Activated CD4-positive, alpha-beta T cell treated with anti-CD3 and anti-CD28 coated beads, Interleukin-2, amount 50 U/mL, for 24 hours (primary cell): Measurements from ENCODE around the gene CPHXL2.
A peak's percentile ranks its signal among the peaks of the same experiment; 100 is the strongest.

Experiments used
- DNase-seq, 2 donors: peaks; one replicate each; pipeline ENCODE4 v3.0.0-alpha.2; 2020; ENCODE audit warnings: low read depth in 1 of 2, low spot score in 1 of 2

CPHXL2 gene

GRCh38 chr16:75676909-75677308, at the start of gene CPHXL2:
Gene CPHXL2 (minus strand): TSS chr16:75677009. CDS start chr16:75676999, 10 bp downstream.
- no peak for DNase-seq

GRCh38 chr16:75726390-75726789, 49.6 kb upstream of the CPHXL2 start, which contains the start of gene CPHXL:
Gene CPHXL (minus strand): TSS chr16:75726490. CDS start chr16:75726442, 48 bp downstream.
- no peak for DNase-seq

GRCh38 chr16:75718452-75718851, 41.6 kb upstream of the CPHXL2 start:
- no peak for DNase-seq

- no peak for DNase-seq
These were observed 37.9 kb upstream of the CPHXL2 start for GRCh38 chr16:75714661-75715060.

- DNase-seq: no peak
These were observed 33.5 kb upstream of the CPHXL2 start for GRCh38 chr16:75710344-75710743.

- DNase-seq: no peak
These were observed 26.5 kb upstream of the CPHXL2 start for GRCh38 chr16:75703306-75703705.

GRCh38 chr16:75702242-75702641, 25.4 kb upstream of the CPHXL2 start:
- no peak for DNase-seq

- DNase-seq: no peak
These were observed 24.6 kb upstream of the CPHXL2 start, which contains the start of gene DUXB for GRCh38 chr16:75701361-75701760. Gene DUXB (minus strand): TSS chr16:75701461. CDS start chr16:75701418, 43 bp downstream.

GRCh38 chr16:75697571-75697970, 20.8 kb upstream of the CPHXL2 start:
- no peak for DNase-seq

GRCh38 chr16:75695708-75696107, 18.9 kb upstream of the CPHXL2 start:
- DNase-seq: no peak

- no peak for DNase-seq
These were observed 10.6 kb upstream of the CPHXL2 start for GRCh38 chr16:75687361-75687760.

- no peak for DNase-seq
These were observed 5.5 kb upstream of the CPHXL2 start for GRCh38 chr16:75682308-75682707.

- no peak for DNase-seq
These were observed 2.6 kb upstream of the CPHXL2 start for GRCh38 chr16:75679366-75679765.

- no peak for DNase-seq
These were observed 9.3 kb downstream of the CPHXL2 start for GRCh38 chr16:75667503-75667902.

- no peak for DNase-seq
These were observed 16.0 kb downstream of the CPHXL2 start for GRCh38 chr16:75660726-75661302.

- no peak for DNase-seq
These were observed 16.5 kb downstream of the CPHXL2 start for GRCh38 chr16:75660321-75660720.

- DNase-seq: no peak
These were observed 18.6 kb downstream of the CPHXL2 start for GRCh38 chr16:75658175-75658574.

- no peak for DNase-seq
These were observed 22.9 kb downstream of the CPHXL2 start for GRCh38 chr16:75653922-75654321.

- DNase-seq: peak; percentile 69 to 76
These were observed 28.3 kb downstream of the CPHXL2 start for GRCh38 chr16:75648265-75649076.

GRCh38 chr16:75647492-75648264, 29.1 kb downstream of the CPHXL2 start, which contains the start of the genes KARS1 and TERF2IP:
Gene KARS1 (minus strand): TSS chr16:75647665. CDS start chr16:75647639, 26 bp downstream.
Gene TERF2IP (plus strand): TSS chr16:75647773. CDS start chr16:75647883, 110 bp downstream.
- peak; percentile 88 to 91 for DNase-seq

GRCh38 chr16:75647112-75647491, 29.7 kb downstream of the CPHXL2 start:
- DNase-seq: no peak
